Left cardiac atrium (tissue), 4 donors: Measurements from ENCODE around the gene HSD17B3. TPM values are rescaled to one million over a fixed set of nuclear protein-coding genes. Genes with fewer than 3 reads are reported as not detected.
A peak's percentile ranks its signal among the peaks of the same experiment; 100 is the strongest.
"Not testable (repeated sequence)": the region's sequence is repeated elsewhere in the genome, so short reads cannot be mapped to it uniquely, and the experiment has no call there.

Source experiments
- ATAC-seq, 2 donors: fragments of 200-7000 bp; cut with Tn5 transposase; one replicate each; pipeline ENCODE4 v1.9.1; 2020; ENCODE audit warnings: mild to moderate bottlenecking in 2 of 2, moderate library complexity in 2 of 2
- DNase-seq: peaks from one replicate; pipeline ENCODE4 v3.0.0-alpha.2; 2020
- intact Hi-C, 2 donors: fragments of 100-400 bp; cut with DNase I; formaldehyde crosslinking; loops; one replicate each; pipeline versions ENCODE4 v1.14.1 to v1.15.1; 2022 to 2023
- total RNA-seq, 2 donors: library from RNA; stranded (reverse); fragmentation: NEBNext Ultra II Directional; extraction: Animal tissue kit (Norgen Biotek cat#: 25700); gene quantifications; one replicate each; pipeline ENCODE4 v1.2.1, GENCODE V29; 2021
- donor health status: DM: no; HTN: yes; CAD: no.
- donor health status: DM: no; HTN: yes; CAD: no; lungs with severe emphysema.
- donor health status: DM: yes; HTN: yes; CAD: no.
- donor health status: Dilated cardiomyopathy.

HSD17B3 gene
- total RNA-seq, 2 donors from 2014 or later = 0.76 to 1.4 TPM

GRCh38 chr9:96209407-96210271 is 92.3 kb downstream of the HSD17B3 start:
- peak in 1 of 2 donors; percentile 84 for ATAC-seq
- intact Hi-C loops = loop anchor here in 1 of 2 donors (10.0 kb wide), 1 partner anchor 145 kb away; no protein-coding TSS in a partner anchor
- no peak for DNase-seq

- DNase-seq (no peak), ATAC-seq (no peak)
- intact Hi-C loops = no loop called here
Observed at GRCh38 chr9:96206156-96206751, 95.7 kb downstream of the HSD17B3 start.

GRCh38 chr9:96204853-96205252 is 97.1 kb downstream of the HSD17B3 start:
- intact Hi-C loops = no loop called here
- DNase-seq (no peak), ATAC-seq (no peak)

- intact Hi-C loops = no loop called here
- ATAC-seq = no peak
- no peak for DNase-seq
Observed at GRCh38 chr9:96203867-96204501, 98.0 kb downstream of the HSD17B3 start.

GRCh38 chr9:96202971-96203780 is 98.8 kb downstream of the HSD17B3 start:
- DNase-seq (no peak), ATAC-seq (no peak)
- intact Hi-C loops = no loop called here

- ATAC-seq (no peak), DNase-seq (no peak)
- intact Hi-C loops = no loop called here
Observed at GRCh38 chr9:96201140-96201539, 100.8 kb downstream of the HSD17B3 start.

GRCh38 chr9:96199006-96199405 is 103.0 kb downstream of the HSD17B3 start:
- intact Hi-C loops = no loop called here
- ATAC-seq (no peak), DNase-seq (no peak)

GRCh38 chr9:96195541-96195940 is 106.4 kb downstream of the HSD17B3 start:
- intact Hi-C loops = no loop called here
- DNase-seq (no peak), ATAC-seq (no peak)

GRCh38 chr9:96193236-96193755 is 108.7 kb downstream of the HSD17B3 start:
- intact Hi-C loops = no loop called here
- ATAC-seq (no peak), DNase-seq (no peak)

GRCh38 chr9:96192710-96193109 is 109.3 kb downstream of the HSD17B3 start:
- no peak for ATAC-seq
- intact Hi-C loops = no loop called here
- no peak for DNase-seq

GRCh38 chr9:96189995-96190394 is 112.0 kb downstream of the HSD17B3 start:
- intact Hi-C loops = no loop called here
- DNase-seq (no peak), ATAC-seq (no peak)

- intact Hi-C loops, DNase-seq, ATAC-seq: not testable (repeated sequence)
Observed at GRCh38 chr9:96189581-96189980, 112.4 kb downstream of the HSD17B3 start.

- DNase-seq (no peak), ATAC-seq (no peak)
- intact Hi-C loops = no loop called here
Observed at GRCh38 chr9:96188571-96188970, 113.4 kb downstream of the HSD17B3 start.

GRCh38 chr9:96187151-96187555 is 114.8 kb downstream of the HSD17B3 start:
- intact Hi-C loops = no loop called here
- no peak for ATAC-seq
- no peak for DNase-seq

- intact Hi-C loops = no loop called here
- peak; percentile 41 to 46 for ATAC-seq
- no peak for DNase-seq
Observed at GRCh38 chr9:96186591-96187011, 115.4 kb downstream of the HSD17B3 start.

GRCh38 chr9:96185518-96186156 is 116.3 kb downstream of the HSD17B3 start:
- DNase-seq (no peak), ATAC-seq (no peak)
- intact Hi-C loops = no loop called here
